GM23248 (cell line): ENCODE measurements around the gene GABPB1. TPM values are rescaled to one million over a fixed set of nuclear protein-coding genes. Genes with fewer than 3 reads are reported as not detected.

Experiments
- DNase-seq: peaks from one replicate; pipeline ENCODE4 v3.0.0-alpha.2; 2015
- H2AFZ ChIP-seq: fragments of 200-600 bp; sonication (generic); 2 replicates; pipeline ENCODE4 v1.6.1; 2016; ENCODE audit warnings: antibody characterized with exemption
- H3F3A ChIP-seq: fragments of 200-600 bp; sonication (generic); 2 replicates; pipeline ENCODE4 v1.6.1; 2016; ENCODE audit warnings: mild to moderate bottlenecking, antibody characterized with exemption, mixed run types; ENCODE audit not compliant: insufficient read depth
- H3K27ac ChIP-seq: fragments of 200-600 bp; sonication (generic); 2 replicates; pipeline ENCODE4 v1.5.1; 2016; ENCODE audit warnings: mild to moderate bottlenecking
- H3K27me3 ChIP-seq: fragments of 200-600 bp; sonication (generic); replicated peaks from 2 replicates; pipeline ENCODE4 v1.6.1; 2016; ENCODE audit warnings: mild to moderate bottlenecking; ENCODE audit not compliant: insufficient read depth
- H3K36me3 ChIP-seq: fragments of 200-600 bp; sonication (generic); 2 replicates; pipeline ENCODE4 v1.6.1; 2016; ENCODE audit warnings: low read depth, mild to moderate bottlenecking
- H3K4me1 ChIP-seq: fragments of 200-600 bp; sonication (generic); 2 replicates; pipeline ENCODE4 v1.6.1; 2016; ENCODE audit warnings: mild to moderate bottlenecking; ENCODE audit not compliant: insufficient read depth
- H3K4me2 ChIP-seq: fragments of 200-600 bp; sonication (generic); one replicate; pipeline ENCODE4 v1.6.1; 2016; ENCODE audit warnings: mild to moderate bottlenecking; ENCODE audit not compliant: unreplicated experiment
- H3K4me3 ChIP-seq: fragments of 200-600 bp; sonication (generic); 2 replicates; pipeline ENCODE4 v1.5.1; 2016; ENCODE audit warnings: mild to moderate bottlenecking
- H3K79me2 ChIP-seq: fragments of 200-600 bp; sonication (generic); 2 replicates; pipeline ENCODE4 v1.6.1; 2016; ENCODE audit warnings: mild to moderate bottlenecking; ENCODE audit not compliant: insufficient read depth
- H3K9ac ChIP-seq: fragments of 200-600 bp; sonication (generic); 2 replicates; pipeline ENCODE4 v1.6.1; 2016; ENCODE audit warnings: mild to moderate bottlenecking
- H3K9me2 ChIP-seq: fragments of 200-600 bp; sonication (generic); 2 replicates; pipeline ENCODE4 v1.6.1; 2016; ENCODE audit warnings: mixed run types, mild to moderate bottlenecking, moderate library complexity; ENCODE audit not compliant: insufficient read depth
- H3K9me3 ChIP-seq: fragments of 200-600 bp; sonication (generic); one replicate; pipeline ENCODE4 v1.6.1; 2017; ENCODE audit warnings: low read depth
- H4K20me1 ChIP-seq: fragments of 200-600 bp; sonication (generic); 2 replicates; pipeline ENCODE4 v1.6.0; 2016; ENCODE audit not compliant: insufficient read depth
- EZH2 ChIP-seq: fragments of 200-600 bp; sonication (generic); IDR thresholded peaks from 2 replicates; pipeline ENCODE4 v1.6.1; 2018; ENCODE audit warnings: antibody characterized with exemption, mild to moderate bottlenecking; ENCODE audit not compliant: insufficient read depth, poor library complexity, severe bottlenecking
- EZH2phosphoT487 ChIP-seq: fragments of 200-600 bp; sonication (generic); IDR thresholded peaks from 2 replicates; pipeline ENCODE4 v1.6.1; 2018; ENCODE audit warnings: antibody characterized with exemption, moderate library complexity, mild to moderate bottlenecking, low read depth; ENCODE audit not compliant: insufficient read depth
- WGBS, 2 experiments: methylation state at CpG; one replicate each; pipeline ENCODE4 v1.1.6; 2015 to 2017; ENCODE audit warnings: low lambda C conversion rate in 2 of 2, low coverage in 1 of 2; ENCODE audit errors: missing lambda C conversion rate in 2 of 2; 5-methylcytosine and 5-hydroxymethylcytosine counted together
- in situ Hi-C: fragments of 300-500 bp; cut with MboI; formaldehyde crosslinking; loops from 2 replicates; pipeline ENCODE4 v1.15.0; 2020
- polyA plus RNA-seq: library from polyadenylated mRNA; unstranded; fragments of >200 nt; fragmentation: Nextera tagmentation; extraction: Ambion mirVana; gene quantifications from 2 replicates; pipeline ENCODE4 v1.2.1, GENCODE V29; 2016
- small RNA-seq: library from RNA; depleted of rRNA; stranded (forward); fragments of <200 nt; gene quantifications from one replicate; pipeline ENCODE3, GENCODE V24; 2014; ENCODE audit warnings: low read depth, low replicate concordance
- total RNA-seq: library from RNA; depleted of rRNA; stranded (reverse); fragments of >200 nt; shearing (Covaris generic); gene quantifications from 2 replicates; pipeline ENCODE4 v1.2.3, GENCODE V29; 2014; rRNA removed

The GABPB1 gene
- total and polyA plus RNA-seq, 2 experiments from 2014 or later, result 22.8 to 32.6 TPM

- Histone ChIP-seq H3K9ac (no peak overlapping the region), H3K4me1 (peaks cover 11% of the 10 kb centered on the region), H3F3A (peaks cover 11% of the 10 kb centered on the region; the same call in 1 of the 2 replicates), H2AFZ (no peak overlapping the region), H3K9me3 (no peaks in the 10 kb centered on the region), H3K27ac (no peak overlapping the region), H3K4me2 (no peak overlapping the region), H3K79me2 (no peaks in the 10 kb centered on the region), H3K4me3 (no peak overlapping the region), H3K9me2 (no peaks in the 10 kb centered on the region), H3K36me3 (no peaks in the 10 kb centered on the region), H4K20me1 (no peaks in the 10 kb centered on the region), H3K27me3 (peaks cover 17% of the 10 kb centered on the region; the same call in 1 of the 2 replicates)
- WGBS, 2 experiments, result 99% methylated on average over 3 of the region's 3 CpGs
- no peak for DNase-seq
- in situ Hi-C loops, result no loop called here
- no peak for TF ChIP-seq EZH2phosphoT487
- TF ChIP-seq EZH2, result no peak
Measured at GRCh38 chr15:50225938-50226337, 129.1 kb downstream of the GABPB1 start.

Small RNA genes lying within 50 kb of the gene (small RNA-seq; reads per million reads assigned to genes)
- not detected for gene RNU6-94P

Other genes starting within 250 kb of the GABPB1 start
- gene ATP8B4, start 236.0 kb downstream of the GABPB1 start, total RNA-seq, result 1.5 and 11.4 TPM in 2 replicates
- 0.89 and 1.1 TPM in 2 replicates for gene ATP8B4, start 236.0 kb downstream of the GABPB1 start, polyA plus RNA-seq
- gene SLC27A2, start 173.0 kb downstream of the GABPB1 start, total RNA-seq, result not detected in 2 replicates
- not detected in 2 replicates for gene SLC27A2, start 173.0 kb downstream of the GABPB1 start, polyA plus RNA-seq
- gene HDC, start 89.5 kb downstream of the GABPB1 start, total RNA-seq, result not detected in 2 replicates
- not detected in 2 replicates for gene HDC, start 89.5 kb downstream of the GABPB1 start, polyA plus RNA-seq
- 29.8 and 32.1 TPM in 2 replicates for gene USP8, start 69.2 kb upstream of the GABPB1 start, total RNA-seq
- gene USP8, start 69.2 kb upstream of the GABPB1 start, polyA plus RNA-seq, result 56.2 and 57.2 TPM in 2 replicates
- gene USP50, start 191.5 kb upstream of the GABPB1 start, total RNA-seq, result not detected in 2 replicates
- 0.49 TPM in 1 of 2 replicates, not detected in the other for gene USP50, start 191.5 kb upstream of the GABPB1 start, polyA plus RNA-seq